Retina (tissue), 1 donor: ENCODE results near the gene GALNS.
"Not testable (repeated sequence)": the region's sequence is repeated elsewhere in the genome, so short reads cannot be mapped to it uniquely, and the experiment has no call there.

ENCODE experiments used
- DNase-seq: peaks from one replicate; pipeline ENCODE4 v3.0.0-alpha.2; 2016

The GALNS gene

DNA sequence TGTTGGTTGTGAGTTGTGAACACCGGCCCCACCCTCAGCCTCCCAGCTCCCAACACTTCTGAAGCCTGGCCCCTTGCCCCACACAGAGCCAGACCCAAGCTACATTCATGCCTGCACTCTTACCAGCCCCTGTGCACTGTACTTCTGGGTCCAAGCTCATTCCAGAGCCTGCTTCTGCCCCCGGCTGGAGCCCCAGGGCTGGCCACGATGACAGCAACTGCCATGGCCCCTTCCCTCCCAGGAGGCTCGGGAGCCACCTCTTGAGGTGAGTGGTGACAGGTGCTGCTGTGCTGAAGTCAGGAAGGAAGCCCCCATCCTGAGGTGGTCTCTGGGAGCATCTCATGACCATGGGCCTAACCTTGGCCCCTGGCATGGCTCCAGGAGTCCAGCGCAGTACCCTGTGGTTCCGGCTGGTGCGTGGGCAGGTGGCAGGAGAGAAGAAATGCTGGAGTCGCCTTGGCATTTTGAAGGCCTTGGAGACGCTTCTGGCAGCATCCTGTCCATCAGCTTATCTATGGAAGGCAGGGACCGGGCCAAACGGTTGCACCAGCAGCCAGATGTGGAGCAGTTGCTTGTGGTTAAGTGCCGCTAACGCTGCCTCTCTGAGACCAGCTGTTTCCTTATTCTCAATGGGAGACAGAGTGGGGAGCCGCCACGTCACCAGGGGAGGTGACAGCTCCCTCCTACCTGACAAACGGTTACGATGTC, 57.0 kb downstream of the GALNS start:
- no peak for DNase-seq

DNA sequence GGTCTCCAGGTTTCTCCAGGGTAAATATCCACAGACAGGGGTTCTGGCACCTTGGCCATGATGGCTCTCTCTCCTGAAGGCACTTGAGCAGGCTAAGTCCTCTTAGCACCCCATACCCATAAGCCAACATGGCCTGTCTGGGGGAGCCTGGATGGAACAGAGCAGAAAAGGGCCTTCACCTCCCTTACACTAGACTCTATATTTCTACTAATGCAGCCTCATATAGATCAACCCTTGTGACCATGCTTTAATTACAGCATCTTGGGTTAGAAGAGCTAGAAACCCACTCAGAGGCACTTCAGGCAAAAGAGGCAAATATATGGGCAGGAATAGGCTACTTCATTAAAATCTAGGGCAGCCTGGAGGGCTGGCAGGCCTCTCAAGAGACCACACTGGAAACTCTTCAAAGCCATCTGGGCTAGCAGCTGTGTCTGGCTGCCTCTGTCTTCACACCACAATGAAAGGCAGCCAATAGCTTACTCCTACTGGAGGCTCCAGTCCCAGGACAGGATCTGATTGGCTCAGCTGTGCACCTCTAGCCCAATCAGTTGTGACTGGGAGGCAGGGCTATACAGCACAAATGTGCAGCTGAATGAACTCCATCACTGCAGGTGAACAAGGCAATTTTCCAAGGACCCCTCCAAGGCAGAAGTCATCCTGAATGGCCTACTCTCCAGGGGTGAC, 57.8 kb downstream of the GALNS start:
- no peak for DNase-seq

DNA sequence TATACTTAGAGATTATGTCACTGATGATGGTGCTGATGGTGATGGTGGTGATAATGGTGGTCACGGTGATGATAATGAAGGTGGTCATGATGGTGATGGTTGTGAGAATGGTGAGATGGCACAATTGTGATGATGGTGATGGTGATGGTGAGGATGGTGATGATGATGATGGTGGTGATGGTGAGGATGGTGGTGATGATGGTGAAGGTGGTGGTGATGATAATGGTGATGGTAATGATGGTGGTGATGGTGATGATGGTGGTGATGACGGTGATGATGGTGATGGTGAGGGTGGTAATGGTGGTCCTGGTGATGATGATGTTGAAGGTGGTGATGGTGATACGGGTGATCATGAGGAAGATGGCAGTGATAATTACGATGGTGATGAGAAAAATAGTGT, 58.7 kb downstream of the GALNS start:
- DNase-seq = no peak

DNA sequence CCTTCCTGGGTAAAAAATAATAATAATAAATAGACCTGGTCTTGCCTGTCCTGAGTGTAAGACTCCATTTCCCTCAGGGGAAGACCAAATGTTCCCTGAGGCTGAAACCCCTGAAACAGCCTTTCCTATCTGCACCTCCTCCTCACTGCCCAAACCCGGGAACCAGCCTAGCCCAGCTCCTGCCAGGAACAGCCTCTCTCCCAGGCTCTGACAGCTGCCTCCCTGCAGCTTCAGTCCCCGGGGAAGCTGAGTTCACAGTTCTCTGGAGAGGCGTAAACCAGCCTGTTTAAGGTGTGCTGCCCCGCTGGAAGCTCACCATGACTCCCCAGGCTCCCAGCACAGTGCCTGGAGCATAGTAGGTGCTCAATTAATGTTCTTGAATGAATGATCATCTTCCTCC, 60.5 kb downstream of the GALNS start:
- DNase-seq = no peak

DNA sequence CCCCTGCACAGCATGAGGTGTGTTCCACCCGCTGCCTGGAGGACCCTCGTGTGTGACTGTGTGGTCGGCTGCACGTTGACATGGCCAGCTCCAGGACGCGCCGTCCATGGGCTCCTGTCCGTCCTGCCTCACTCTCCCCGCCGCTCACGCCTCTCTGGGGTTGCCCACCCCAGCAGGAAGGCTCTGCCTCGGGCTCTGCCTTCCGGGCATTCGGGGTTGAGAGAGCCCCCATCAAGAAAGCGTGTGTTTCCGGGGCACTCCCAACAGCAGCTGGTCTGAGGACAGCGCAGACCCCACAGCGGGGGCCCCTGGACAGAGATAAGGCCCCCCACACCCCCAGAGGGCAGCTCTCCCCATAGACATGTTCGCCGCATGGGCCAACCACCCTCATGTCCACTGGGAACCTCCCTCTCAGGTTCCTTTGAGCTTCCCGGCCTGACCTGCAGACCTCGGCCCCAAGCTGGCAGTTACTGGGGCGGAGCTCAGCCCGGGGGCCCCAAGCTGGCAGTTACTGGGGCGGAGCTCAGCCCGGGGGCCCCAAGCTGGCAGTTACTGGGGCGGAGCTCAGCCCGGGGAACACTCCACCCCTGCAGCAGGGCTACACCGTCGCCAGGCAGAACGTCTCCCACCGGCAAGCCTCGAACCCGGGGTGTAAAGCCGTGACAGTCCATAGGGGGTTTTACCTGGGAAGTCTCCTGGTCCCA, 63.3 kb downstream of the GALNS start:
- DNase-seq = no peak

DNA sequence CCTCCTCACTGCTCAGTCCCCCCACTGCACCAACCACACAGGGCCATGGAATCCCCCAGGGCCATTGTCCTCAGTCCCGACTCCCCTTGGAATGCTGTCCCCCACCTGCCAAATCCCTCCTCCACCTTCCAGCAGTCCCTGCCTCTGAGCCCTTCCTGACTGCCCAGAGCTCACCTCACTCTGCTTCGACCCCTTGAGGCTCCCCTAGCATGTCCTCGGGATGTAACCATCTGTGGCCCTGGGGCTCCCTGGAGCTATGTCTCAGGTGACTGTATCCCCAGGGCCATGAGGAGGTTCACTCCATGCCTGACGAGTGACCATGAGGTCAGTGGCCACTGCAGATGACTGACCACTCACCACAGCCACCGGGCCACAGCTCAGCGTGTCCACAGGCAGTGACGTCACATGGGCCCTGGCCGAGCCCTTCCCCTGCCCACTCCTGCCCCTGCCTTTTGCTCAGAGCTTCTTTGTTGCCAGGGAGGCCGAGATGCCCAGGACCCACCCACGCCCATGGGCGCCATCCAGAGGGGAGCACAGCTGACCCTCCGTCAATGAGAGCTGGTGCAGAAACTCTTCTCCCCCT, 64.0 kb downstream of the GALNS start:
- DNase-seq = no peak

DNA sequence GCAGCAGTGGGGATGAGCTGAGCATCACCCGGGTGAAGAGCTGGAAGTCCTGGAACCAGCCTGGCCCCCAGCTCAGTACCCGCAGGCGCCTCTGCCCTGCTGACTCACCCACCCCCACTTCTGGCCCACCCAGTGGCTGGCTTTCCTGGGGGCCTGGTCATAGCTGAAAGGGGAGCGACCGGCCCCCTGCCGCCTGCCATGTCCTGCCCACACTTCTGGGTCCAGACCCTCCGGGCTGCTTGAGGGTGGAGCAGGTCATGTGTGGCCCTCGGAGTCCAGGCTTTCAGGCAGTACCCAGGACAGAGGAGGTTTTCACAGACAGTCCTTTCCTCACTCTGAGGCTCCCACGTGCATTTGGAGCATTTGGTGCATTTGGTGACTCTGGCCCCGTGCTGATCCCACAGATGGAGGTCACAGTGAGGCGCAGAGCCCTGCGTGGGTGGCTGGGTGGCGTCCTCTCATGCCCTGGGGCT, 64.6 kb downstream of the GALNS start:
- DNase-seq = no peak

DNA sequence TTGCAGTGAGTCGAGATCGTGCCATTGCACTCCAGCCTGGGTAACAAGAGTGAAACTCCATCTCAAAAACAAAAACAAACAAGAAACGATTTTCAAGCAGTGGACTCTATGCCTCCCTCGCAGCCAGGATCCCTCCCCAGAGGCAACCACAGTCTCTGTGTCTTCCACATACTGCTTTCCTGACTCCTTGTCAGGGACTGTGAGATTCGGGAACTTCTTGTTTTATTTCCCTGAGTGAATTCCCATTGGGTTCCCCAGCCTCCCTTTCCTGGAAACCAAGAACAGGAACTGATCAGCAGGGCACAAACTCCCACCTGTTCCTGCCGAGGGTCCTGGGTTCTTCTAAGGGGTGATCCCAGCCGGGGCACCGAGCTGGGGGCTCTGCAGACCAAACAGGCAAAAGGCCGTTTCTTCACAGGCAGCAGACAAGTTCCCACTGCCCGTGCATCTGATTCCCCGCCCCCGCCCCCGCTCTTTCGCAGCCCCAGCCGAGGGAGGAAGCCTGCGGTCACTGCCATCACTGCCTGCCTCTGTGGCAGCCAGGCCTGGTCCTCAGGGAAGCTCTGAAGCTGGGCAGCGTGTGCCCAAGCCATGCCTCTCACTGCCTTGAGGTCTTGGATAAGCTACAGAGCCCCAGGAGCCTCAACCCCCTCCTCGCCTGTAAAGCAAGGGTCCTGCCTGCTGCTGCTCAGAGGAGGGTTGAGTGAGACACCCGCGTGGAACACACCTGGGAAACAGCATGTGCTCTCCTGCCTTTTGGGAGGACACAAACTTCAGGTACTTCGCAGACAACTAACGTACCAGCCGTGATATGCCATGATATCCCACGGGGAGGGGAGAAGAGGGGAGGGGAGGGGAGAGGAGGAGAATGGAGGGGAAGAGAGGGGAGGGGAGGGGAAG, 66.2 kb downstream of the GALNS start:
- no peak for DNase-seq

DNA sequence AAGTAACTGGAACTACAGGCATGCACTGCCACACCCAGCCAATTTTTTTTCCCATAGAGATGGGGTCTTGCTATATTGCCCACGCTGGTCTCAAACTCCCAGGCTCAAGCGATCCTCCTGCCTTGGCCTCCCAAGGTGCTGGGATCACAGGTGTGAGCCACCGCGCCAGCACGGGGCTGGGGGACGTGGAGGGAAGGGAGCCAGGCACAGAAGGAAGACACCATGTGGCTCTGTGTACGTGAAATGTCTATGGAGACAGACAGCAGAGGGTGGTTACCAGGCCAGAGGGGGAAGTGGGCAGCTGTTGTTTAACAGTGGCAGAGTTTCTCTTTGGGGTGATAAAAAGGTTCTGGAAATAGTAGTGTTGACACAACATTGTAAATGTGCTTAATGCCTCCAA, 67.2 kb downstream of the GALNS start:
- DNase-seq = no peak

DNA sequence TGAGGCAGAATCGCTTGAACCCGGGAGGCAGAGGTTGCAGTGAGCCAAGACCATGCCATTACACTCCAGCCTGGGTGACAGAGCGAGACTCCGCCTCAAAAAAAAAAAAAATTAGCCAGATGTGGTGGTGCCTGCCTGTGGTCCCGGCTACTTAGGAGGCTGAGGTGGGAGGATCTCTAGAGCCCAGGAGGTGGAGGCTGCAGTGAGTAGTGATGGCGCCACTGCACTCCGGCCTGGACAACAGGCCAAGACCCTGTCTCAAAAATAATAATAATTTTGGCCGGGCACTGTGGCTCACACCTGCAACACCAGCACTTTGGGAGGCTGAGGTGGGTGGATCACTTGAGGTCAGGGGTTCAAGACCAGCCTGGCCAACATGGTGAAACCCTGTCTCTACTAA, 68.0 kb downstream of the GALNS start:
- not testable (repeated sequence) for DNase-seq

DNA sequence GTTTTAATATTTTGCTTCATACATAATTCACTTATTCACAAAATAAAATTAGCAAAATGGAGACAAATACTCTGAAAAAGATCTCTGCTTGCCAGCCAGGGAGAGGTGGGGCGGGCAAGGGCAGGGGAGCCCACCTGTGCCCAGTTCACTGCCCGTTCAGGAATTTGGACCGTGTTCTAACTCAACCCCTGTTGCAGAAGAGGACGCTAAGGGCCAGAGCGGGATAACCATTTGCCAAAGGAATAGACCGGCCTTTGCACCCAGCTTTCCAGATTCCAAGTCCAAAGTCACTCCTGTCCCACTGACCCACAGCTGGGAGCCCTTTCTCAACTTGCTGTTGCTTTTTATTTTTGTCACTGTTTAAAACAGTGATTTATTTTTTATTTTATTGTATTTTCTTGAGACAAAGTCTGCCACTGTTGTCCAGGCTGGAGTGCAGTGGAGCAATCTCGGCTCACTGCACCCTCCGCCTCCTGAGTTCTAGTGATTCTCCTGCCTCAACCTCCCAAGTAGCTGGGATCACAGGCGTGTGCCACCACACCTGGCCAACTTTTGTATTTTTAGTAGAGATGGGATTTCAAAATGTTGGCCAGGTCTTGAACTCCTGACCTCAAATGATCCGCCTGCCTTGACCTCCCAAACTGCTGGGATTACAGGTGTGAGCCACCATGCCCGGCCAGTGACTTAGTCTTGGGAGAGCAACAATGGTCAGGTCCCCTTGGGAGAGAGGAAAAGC, 69.0 kb downstream of the GALNS start:
- DNase-seq = no peak

DNA sequence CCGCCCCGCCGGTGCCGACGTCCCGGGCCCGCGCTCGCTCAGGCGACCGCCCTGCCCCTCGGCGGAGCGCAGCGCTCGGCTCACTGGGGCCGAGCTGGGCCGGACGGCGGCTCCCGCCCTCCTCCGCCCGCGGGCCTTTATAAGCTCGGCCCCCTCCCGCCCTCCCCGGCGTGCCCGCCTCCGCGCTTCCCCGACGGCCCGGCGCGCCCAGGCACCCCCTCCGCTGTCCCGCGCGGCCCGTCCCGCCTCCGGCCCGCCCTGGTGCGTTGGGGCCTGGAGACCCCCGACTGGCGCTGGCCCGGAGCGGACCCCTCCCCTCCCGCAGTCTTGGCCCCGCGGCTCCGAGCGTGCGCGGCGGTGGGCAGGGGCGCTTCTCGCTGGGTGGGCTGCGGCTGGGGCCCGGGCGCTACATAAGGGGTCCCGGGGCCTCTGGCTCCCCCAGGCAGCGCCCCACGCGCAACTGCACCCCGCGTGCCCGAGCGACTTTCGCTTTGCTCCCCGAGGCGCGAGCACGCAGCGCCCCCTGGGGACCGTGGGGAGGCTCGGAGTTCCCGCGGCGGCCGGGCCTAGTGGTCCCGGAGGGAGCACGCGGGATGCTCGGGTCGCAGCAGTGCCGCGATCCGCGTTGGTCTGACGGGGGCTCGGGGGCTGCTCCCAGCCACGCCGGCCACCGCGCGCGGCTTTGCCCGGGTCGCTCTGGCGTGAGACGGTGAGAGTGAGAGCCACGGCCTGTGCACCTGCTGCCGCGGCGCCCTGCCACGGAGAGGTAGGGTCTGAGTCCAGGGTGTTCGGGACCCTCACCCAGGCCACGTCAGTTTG, 71.4 kb downstream of the GALNS start, which contains the start of gene PIEZO1:
PIEZO1 (minus strand) TSS at position 115 of the 819 bp plus-strand sequence. CDS start 256 bp downstream, outside the sequence.
- peak; percentile 77 for DNase-seq

DNA sequence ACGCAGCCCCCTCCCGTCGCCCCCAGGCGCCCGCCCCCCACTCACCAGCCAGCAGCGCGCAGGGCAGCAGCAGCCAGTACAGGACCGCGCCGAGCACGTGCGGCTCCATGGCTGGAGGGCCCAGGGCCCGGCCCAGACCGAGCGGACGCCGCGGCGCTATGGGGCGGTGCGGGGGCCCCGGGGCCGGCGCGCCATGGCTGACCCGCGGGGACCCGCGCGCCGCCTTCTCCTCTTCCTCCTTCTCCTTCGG, 72.0 kb downstream of the GALNS start:
- no peak for DNase-seq

DNA sequence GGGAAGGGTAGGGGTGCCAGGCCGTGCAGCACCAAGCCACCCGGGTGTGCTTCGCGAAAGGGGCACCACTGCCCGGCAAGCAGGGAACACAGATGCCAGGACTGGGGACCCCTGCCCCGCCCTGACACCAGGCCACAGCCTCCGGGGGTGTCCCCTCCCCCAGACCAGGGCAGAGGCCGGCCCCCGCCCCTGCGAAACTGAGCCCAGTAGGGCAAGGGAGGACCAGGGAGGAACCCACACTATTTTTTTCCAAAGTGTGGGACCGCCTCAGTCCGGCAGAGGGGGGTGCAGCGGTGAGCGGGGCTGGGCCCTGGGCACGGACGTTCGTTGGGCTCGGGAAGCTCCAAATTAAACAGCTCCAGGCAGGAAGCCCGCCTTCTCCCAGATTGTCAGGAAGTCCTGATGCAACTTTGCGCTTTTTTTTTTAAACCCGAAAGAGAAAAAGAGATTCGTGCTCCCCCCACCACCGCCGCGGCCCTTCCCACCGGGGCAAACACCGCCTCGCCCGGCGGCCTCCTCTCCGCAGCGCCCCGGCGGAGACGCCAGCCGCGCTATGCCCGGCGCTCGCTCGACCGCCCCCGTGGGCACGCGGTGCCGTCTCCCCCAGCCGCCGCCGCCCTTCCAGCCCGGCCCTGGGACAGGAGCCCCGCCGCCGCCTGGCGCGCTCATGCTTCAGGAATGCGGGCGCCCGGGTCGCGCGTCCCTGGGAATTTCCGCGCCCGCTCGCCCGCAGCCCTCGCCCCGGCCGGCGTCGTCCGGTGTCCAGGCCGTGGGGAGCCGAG, 72.5 kb downstream of the GALNS start:
- DNase-seq = peak; percentile 57

DNA sequence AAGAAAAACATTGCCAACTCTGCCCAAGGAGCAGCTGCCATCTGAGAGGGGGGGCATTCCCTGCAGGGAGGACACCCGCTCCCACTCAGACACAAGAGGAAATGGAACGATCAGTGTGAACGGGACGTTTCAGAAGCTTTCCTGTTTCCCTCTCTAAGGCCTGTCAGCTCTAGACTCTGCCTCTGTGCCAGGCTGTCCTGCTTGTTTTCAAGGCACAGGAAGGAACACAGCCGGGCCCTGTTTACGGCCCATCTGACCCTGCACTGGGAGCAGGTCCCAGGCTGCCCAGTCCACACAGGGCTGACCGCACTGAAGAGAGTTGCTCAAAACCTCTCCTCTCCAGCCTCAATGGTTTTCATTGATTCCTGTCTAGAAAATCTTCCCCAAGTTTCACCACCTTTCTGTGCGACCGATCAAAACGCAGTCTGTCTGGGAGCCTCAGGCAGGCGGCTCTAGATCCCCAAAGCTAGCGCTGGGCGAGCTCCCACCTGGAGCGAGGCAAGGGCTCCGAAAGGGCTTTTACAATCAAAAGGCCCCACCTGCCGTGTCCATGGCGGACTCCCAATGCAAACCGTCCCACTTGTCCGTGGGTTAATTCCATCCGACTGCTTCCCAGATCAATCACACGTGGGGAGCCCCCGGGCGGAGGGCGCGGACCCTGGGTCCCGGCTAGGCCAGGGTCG, 73.2 kb downstream of the GALNS start:
- DNase-seq = no peak

DNA sequence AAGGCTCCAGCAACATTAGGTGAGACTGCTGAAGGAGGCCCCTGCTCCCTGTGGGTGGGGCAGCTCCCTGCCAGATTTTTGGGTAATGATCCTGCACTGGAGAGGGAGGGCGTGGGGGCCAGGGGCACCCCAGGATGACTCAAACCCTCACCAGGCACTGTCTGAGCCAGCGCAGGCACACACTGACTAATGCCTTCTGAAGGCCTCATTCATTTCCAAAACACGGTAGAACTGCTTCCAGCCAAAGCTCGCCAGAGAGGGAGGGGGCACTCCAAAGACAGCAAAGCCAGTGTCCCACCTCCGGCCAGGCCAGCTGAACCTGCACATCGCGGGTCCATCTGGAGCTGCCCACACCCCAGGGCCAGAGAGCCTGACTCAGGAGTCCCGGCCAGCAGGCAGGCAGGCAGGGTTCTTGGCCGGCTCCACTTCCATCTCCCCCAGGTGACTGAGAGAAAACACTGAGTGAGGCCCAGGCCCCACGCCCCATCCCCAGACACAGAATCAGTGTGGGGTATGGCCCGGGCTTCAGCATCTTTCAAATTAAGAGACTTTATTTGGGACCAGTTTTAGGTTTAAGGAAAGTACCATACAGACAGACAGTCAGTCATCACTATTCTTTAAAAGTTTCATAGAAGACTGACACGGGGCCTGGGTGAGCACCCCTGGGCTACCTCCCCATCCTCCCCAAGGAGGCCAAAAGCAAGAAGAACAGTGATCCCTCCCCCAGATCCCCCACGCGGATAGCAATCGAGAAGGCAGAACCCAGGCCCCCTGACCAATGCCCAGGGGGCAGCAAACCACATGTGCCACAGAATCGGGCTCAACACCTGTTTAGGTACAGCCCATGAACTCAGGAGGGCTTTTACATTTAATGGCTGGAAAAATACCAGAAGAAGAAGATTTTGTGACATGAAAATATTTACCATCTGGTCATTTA, 74.0 kb downstream of the GALNS start:
- no peak for DNase-seq

DNA sequence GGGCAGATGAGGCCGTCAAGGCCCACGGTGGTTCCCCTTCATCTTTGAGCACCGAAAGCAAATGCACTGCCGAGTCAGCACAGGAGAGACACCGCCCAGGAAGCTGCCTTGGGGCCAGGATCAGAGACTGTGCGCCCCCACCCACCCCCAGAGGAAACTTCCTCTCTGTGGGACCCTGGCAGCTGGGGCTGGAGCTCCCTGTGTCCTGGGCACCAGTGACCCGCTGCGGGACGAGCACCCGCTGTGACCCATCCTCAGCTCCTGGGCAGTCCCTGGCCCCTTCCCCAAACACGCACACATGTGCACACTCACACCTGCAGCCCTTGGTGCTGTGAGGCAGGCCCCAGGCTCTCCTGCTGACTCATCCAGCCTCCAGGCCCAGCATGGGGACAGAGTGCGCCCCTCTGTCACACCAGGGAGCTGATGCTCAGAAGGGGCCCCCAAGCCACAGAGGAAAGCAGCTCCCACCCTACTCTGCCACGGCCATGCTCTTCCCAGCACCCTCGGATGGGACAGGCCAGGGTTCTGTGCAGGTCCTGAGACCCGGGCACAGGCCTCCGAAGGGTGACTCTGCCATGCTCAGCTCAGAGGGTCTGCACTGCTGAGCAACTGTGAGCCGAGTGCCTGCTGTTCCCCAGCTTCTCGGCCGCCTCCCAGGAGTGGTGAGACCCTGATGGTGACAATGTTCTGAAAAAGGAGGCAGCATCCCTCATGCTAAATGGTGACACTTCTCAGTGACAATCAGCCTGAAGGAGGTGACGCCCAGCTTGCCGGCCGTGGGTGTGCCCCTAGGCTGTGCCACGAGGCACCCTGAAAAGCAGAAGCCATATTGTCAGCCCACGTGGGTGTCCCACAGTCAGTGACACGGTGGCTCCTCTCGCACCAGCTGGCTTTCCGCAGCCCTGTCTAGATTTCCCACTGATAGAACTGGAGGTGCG, 75.3 kb downstream of the GALNS start:
- no peak for DNase-seq
